HEK293T (cell line): ENCODE results near the gene ARHGAP10.

Experiments used
- ARNT ChIP-seq: fragments of 450-650 bp; IDR thresholded peaks from 2 replicates; pipeline ENCODE4 v1.6.1; 2017; ENCODE audit warnings: mild to moderate bottlenecking
- BHLHE40 ChIP-seq: fragments of 450-650 bp; IDR thresholded peaks from 2 replicates; pipeline ENCODE4 v1.6.1; 2016; ENCODE audit warnings: mild to moderate bottlenecking, moderate library complexity, borderline replicate concordance
- PKNOX1 ChIP-seq: fragments of 450-650 bp; IDR thresholded peaks from 2 replicates; pipeline ENCODE4 v1.6.1; 2016
- TARDBP ChIP-seq: fragments of 450-650 bp; IDR thresholded peaks from 2 replicates; pipeline ENCODE4 v1.6.1; 2016

DNA sequence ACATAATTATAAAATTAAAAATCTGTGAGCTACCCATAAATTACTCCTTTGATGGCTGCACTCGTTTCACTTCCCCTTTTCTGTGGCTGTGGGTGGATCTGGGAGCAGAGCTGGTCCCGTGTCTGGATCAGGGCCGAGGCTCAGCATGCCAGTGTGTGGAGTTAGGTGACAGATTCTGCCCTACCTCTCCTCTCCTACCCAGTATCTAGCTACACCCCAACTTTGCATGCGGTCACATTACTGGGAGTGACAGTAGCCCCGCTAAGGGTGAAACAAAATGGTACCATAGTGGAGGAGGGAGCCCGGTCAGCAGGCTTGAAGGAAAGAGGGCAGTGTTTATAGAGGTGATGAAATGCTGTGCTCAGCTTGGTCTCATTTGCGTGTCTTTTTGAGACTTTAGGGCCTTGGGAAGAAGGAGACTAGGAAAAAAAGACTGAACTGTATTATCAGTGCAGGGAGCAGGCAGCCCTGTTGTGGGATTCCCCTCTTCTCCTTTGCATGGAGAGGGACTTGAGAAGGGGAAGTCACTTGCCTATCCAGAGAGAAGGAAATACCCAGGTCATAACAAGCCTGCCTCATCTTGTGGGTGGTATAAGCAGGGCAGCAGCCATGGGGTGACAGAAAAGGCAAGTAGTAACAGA lies 48.4 kb downstream of the ARHGAP10 start:
- TF ChIP-seq PKNOX1 (no peak), TARDBP (no peak), ARNT (no peak), BHLHE40 (no peak)
